ENCODE results near the gene TMEM82. TPM values are rescaled to one million over a fixed set of nuclear protein-coding genes. Genes with fewer than 3 reads are reported as not detected.

The TMEM82 gene
- total RNA-seq, 6 experiments from 2014 or later: not detected

DNA sequence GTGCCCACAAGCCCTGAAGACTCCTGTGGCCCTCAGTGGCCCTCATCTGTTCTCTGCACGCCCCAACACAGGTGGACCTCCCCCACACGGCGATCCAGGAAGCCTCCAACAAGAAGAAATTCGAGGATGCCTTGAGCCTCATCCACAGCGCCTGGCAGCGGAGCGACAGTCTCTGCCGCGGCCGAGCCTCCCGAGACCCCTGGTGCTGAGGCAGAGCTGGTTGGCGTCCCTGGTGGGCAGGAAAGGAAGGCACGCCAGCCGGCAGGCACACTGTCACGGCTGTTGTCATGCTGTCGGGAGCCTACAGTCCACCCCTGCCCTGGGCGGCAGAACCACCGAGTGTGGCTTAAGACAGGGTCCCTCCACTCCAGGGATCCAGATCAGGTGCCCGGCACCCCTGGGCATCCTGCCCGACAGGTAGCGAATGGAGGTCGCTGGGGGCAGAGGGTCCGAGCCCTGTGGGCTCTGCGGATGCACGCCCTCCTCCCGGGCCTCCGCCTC, 8.5 kb upstream of the TMEM82 start:
- Mint-ChIP-seq H3K27me3 (ENCODE audit: insufficient read depth) (peaks cover 1% of the 10 kb centered on the region), H3K36me3 (ENCODE audit: low read depth) (no peaks in the 10 kb centered on the region), H3K27ac (no peak overlapping the region), H3K4me1 (ENCODE audit: low read depth) (no peaks in the 10 kb centered on the region), H3K9me3 (no peaks in the 10 kb centered on the region), H3K4me3 (no peak overlapping the region)
- DNase-seq: no peak
- TF ChIP-seq, protein P1, sequence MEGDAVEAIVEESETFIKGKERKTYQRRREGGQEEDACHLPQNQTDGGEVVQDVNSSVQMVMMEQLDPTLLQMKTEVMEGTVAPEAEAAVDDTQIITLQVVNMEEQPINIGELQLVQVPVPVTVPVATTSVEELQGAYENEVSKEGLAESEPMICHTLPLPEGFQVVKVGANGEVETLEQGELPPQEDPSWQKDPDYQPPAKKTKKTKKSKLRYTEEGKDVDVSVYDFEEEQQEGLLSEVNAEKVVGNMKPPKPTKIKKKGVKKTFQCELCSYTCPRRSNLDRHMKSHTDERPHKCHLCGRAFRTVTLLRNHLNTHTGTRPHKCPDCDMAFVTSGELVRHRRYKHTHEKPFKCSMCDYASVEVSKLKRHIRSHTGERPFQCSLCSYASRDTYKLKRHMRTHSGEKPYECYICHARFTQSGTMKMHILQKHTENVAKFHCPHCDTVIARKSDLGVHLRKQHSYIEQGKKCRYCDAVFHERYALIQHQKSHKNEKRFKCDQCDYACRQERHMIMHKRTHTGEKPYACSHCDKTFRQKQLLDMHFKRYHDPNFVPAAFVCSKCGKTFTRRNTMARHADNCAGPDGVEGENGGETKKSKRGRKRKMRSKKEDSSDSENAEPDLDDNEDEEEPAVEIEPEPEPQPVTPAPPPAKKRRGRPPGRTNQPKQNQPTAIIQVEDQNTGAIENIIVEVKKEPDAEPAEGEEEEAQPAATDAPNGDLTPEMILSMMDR (IDR thresholded peaks at IDR 0.05): no peak

DNA sequence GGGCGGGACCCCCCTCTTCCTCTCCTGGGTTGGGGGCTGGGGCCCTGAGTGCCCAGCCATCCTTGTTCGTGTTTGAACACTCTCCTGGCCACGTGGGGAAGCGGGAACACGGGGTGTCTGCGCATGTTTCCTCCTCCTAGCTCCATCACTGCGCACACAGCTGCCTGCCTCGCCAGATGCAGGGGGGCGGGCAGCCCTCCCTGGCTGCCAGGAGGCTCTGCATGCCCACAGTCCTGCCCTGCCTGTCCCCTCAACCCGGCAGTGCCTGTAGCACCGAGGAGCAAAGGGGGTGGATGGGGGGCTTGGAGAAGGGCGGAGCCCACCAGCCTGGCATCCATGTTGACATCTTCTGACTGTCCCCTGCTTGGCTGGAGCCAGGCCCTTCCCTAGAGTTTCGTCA, 8.0 kb upstream of the TMEM82 start:
- Mint-ChIP-seq H3K27me3 (ENCODE audit: insufficient read depth) (peaks cover 1% of the 10 kb centered on the region), H3K27ac (no peak overlapping the region), H3K4me1 (ENCODE audit: low read depth) (no peaks in the 10 kb centered on the region), H3K4me3 (no peak overlapping the region), H3K36me3 (ENCODE audit: low read depth) (no peaks in the 10 kb centered on the region), H3K9me3 (no peaks in the 10 kb centered on the region)
- TF ChIP-seq, protein P1 (IDR thresholded peaks at IDR 0.05): no peak
- DNase-seq: no peak

DNA sequence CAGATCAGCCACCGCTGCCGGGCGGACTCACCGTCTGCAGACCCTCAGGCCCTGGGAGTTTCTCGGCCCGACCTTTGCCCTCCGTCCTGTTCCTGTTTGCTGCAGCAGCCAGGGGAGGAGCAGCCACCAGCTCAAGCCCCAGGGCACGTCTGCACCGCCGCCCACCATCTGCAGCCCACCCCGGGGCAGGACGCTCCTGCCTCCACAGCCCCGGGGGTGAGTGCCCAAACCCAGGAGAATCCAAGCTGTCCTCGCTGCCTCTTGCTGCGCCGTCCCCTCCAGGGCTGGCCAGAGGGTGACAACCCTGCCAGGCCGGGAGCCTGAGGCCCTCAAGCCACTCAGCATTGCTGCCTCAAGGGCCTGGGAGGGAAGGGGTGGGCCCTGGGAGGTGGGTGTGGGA, 7.4 kb upstream of the TMEM82 start:
- H3K4me1 Mint-ChIP-seq (ENCODE audit: low read depth): no peaks in the 10 kb centered on the region

DNA sequence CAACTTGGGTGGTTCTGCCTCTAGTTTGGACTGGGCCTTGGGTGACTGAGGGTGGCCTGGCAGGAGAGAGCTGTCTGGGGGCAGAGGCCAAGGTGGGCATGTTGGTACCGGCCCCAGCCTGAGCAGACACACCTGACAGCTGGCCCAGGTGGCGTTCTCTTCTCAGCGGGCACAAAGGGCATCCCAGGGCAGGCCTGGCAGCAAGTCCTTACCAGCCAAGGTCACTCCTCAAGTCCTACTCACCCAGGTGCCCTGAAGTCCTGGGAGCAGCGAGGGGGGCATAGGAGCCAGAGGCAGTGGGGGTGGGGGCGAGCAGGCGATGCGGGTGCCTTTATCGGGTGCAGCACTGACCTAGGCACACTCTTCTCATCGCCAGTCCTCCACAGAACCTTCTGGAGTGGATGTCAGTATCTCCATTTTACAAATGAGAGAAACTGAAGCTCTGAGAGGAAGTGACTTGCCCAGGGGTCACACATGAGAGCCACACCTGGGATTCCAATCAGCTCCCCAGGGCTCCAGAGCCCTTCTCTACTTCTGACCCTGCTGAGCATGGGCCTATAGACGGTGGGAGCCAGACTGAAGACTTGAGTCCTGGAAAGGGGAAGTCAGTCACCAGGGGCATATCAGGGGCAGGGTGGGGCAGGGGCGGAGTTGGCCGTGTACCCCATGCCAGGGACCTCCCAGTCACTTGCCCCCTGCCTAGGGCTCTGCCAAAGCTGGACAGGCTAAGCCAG, 6.8 kb upstream of the TMEM82 start:
- TF ChIP-seq, protein P1 (IDR thresholded peaks at IDR 0.05): no peak
- H3K36me3 Mint-ChIP-seq (ENCODE audit: low read depth): no peaks in the 10 kb centered on the region
- H3K9me3 Mint-ChIP-seq: no peaks in the 10 kb centered on the region
- H3K4me1 Mint-ChIP-seq (ENCODE audit: low read depth): no peaks in the 10 kb centered on the region
- DNase-seq: no peak
- H3K4me3 Mint-ChIP-seq: no peak overlapping the region
- peaks cover 1% of the 10 kb centered on the region for H3K27me3 Mint-ChIP-seq (ENCODE audit: insufficient read depth)
- no peak overlapping the region for H3K27ac Mint-ChIP-seq

More for the DNA sequence above, 7.4 kb upstream of the TMEM82 start:
- TF ChIP-seq, protein P1 (IDR thresholded peaks at IDR 0.05): no peak
- DNase-seq: no peak
- no peaks in the 10 kb centered on the region for H3K9me3 Mint-ChIP-seq
- H3K36me3 Mint-ChIP-seq (ENCODE audit: low read depth): no peaks in the 10 kb centered on the region
- H3K4me3 Mint-ChIP-seq: no peak overlapping the region
- H3K27ac Mint-ChIP-seq: no peak overlapping the region
- peaks cover 1% of the 10 kb centered on the region for H3K27me3 Mint-ChIP-seq (ENCODE audit: insufficient read depth)

DNA sequence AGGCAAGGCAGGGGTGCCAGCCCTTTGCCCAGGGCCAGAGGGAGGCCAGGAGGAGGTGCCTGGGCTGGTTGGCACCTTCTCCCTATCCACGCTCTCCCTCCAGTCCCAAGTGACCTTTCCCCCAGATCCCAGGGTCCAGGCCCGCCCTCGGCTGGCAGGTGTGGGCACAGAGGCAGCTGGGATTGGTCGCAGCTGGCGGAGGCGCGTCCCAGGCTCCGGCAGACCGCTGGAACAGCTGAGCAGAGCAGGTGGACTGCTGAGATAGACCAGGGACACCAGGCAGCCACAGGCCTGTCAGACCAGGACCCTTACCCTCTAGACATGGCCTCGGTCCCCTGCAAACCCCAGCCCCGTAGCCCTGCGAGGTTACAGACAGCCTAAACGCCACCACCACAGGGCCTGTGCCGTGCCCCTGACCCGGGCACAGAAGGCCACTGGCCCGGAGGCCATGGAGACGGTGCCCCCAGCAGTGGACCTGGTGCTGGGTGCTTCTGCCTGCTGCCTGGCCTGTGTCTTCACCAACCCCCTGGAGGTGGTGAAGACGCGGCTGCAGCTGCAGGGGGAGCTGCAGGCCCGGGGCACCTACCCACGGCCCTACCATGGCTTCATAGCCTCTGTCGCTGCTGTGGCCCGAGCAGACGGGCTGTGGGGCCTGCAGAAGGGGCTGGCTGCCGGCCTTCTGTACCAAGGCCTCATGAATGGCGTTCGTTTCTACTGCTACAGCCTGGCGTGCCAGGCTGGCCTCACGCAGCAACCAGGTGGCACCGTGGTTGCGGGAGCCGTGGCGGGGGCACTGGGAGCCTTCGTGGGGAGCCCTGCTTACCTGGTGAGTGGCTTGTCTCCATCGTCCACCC, 6.0 kb upstream of the TMEM82 start, which contains the start of gene SLC25A34:
Gene SLC25A34, plus strand, starts transcription at position 221 of the 854 bp plus-strand sequence. Its CDS starts 228 bp downstream, at position 449.
- H3K4me3 Mint-ChIP-seq: no peak within 1 kb of the TSS
- peaks cover 3% of the 10 kb centered on the region for H3K4me1 Mint-ChIP-seq (ENCODE audit: low read depth)
- no peak within 1 kb of the TSS for H3K27ac Mint-ChIP-seq
- H3K27me3 Mint-ChIP-seq (ENCODE audit: insufficient read depth): peaks cover 1% of the 10 kb centered on the region
- no peaks in the 10 kb centered on the region for H3K9me3 Mint-ChIP-seq
- TF ChIP-seq, protein P1 (IDR thresholded peaks at IDR 0.05): no peak
- H3K36me3 Mint-ChIP-seq (ENCODE audit: low read depth): no peaks in the 10 kb centered on the region
- no peak for DNase-seq

All from HFFc6 (cell line).